ENCODE data around the gene ARHGAP33. TPM values are rescaled to one million over a fixed set of nuclear protein-coding genes. Genes with fewer than 3 reads are reported as not detected.

ARHGAP33 gene
- total RNA-seq, 4 donors from 2014 or later: 4.2 to 16.0 (median 13.0) TPM

- intact Hi-C loops (cut with DNase I): loop anchor here (10.0 kb wide), 1 partner anchor 180 kb away; the partner anchor contains the start of gene LRFN3
Measured at GRCh38 chr19:35754370-35755130, 20.8 kb upstream of the ARHGAP33 start.

GRCh38 chr19:35755131-35755549 is 20.2 kb upstream of the ARHGAP33 start:
- peak overlapping the region; percentile 30 to 58 (median 52) for H3K27ac ChIP-seq
- peaks cover 18 to 21% of the 10 kb centered on the region in 2 donors for H3K36me3 ChIP-seq
- intact Hi-C loops (cut with DNase I): loop anchor here (10.0 kb wide), 1 partner anchor 180 kb away; the partner anchor contains the start of gene LRFN3
- H3K27me3 ChIP-seq: no peaks in the 10 kb centered on the region
- TF ChIP-seq CTCF (IDR thresholded peaks at IDR 0.05) (no peak), POLR2A (IDR thresholded peaks at IDR 0.05) (no peak)
- H3K4me3 ChIP-seq (replicated peaks in 1 of 3): no peak overlapping the region
- WGBS, 2 donors: 47 to 55% methylated on average over 15 to 16 of the region's 17 CpGs
- no peak for DNase-seq
- peaks cover 13 to 20% of the 10 kb centered on the region in 2 donors for H3K4me1 ChIP-seq
- no peaks in the 10 kb centered on the region for H3K9me3 ChIP-seq

More at GRCh38 chr19:35754370-35755130, 20.8 kb upstream of the ARHGAP33 start:
- Histone ChIP-seq H3K9me3 (no peaks in the 10 kb centered on the region), H3K27me3 (no peaks in the 10 kb centered on the region), H3K4me1 (peaks cover 13 to 25% of the 10 kb centered on the region in 2 donors), H3K36me3 (peaks cover 18 to 21% of the 10 kb centered on the region in 2 donors), H3K4me3 (replicated peaks in 1 of 3) (no peak overlapping the region), H3K27ac (peak overlapping the region; percentile 30 to 58 (median 52))
- TF ChIP-seq CTCF (IDR thresholded peaks at IDR 0.05): no peak
- TF ChIP-seq POLR2A (IDR thresholded peaks at IDR 0.05): no peak
- 82 to 89% methylated on average over 13 of the region's 13 CpGs for WGBS, 2 donors
- no peak for DNase-seq

DNA sequence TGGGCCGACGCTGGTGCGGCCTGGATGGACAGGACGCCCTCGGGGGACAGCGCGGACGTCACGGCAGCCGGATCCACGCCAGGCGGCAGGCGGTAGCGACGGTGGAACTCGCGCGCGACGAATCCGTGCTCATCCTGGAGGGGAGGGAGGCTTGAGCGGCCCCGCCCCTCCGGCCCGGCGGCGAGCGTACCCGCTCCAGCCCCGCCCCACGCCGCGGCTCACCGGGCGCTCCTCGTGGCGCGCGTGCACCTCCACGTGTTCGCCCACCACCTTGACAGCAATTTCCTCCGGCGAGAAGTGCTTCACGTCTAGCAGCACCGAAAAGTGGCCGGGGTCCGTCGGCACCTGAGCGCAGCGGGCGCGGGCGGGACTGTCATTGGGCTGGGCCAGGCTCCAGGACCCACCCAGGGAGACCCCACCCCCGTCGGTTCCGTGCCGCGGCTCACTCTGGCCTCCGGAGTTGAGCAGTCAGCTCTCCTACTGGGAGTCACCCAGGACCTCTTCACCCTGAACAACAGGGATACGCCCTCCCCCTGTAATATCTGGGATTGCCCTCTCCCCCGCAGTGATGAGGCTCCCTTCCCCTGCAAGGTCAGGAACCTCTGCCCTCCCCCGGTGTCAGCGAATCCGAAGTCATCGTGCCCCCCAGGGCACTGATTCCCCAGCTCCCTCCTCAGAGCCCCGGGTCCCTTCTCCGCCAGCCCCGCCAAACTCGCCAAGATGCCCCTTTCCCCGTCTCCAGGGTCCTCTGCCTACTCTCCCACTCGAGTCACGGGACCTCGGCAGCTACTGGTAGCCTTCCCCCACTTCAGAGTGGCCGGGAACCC is 19.6 kb upstream of the ARHGAP33 start:
- peak; percentile 40 for DNase-seq
- intact Hi-C loops (cut with DNase I): loop anchor here (10.0 kb wide), 1 partner anchor 179 kb away; the partner anchor contains the start of gene LRFN3
- peaks cover 13 to 20% of the 10 kb centered on the region in 2 donors for H3K4me1 ChIP-seq
- H3K27ac ChIP-seq: peak overlapping the region; percentile 79 to 96 (median 82)
- 30 to 42% methylated on average over 17 to 25 of the region's 74 CpGs for WGBS, 2 donors
- peaks cover 18 to 21% of the 10 kb centered on the region in 2 donors for H3K36me3 ChIP-seq
- peak overlapping the region in 1 of 3 donors; percentile 33 for H3K4me3 ChIP-seq (replicated peaks in 1 of 3)
- no peaks in the 10 kb centered on the region for H3K9me3 ChIP-seq
- no peak for TF ChIP-seq CTCF (IDR thresholded peaks at IDR 0.05)
- no peak for TF ChIP-seq POLR2A (IDR thresholded peaks at IDR 0.05)
- no peaks in the 10 kb centered on the region for H3K27me3 ChIP-seq

GRCh38 chr19:35756377-35757230 is 18.8 kb upstream of the ARHGAP33 start, which contains the start of gene HSPB6:
Gene HSPB6, minus strand, starts transcription at chr19:35757029. Its CDS starts 21 bp downstream, at chr19:35757008.
- no peak for TF ChIP-seq POLR2A (IDR thresholded peaks at IDR 0.05)
- no peak for TF ChIP-seq CTCF (IDR thresholded peaks at IDR 0.05)
- peaks cover 18 to 21% of the 10 kb centered on the region in 2 donors for H3K36me3 ChIP-seq
- peaks cover 13 to 20% of the 10 kb centered on the region in 2 donors for H3K4me1 ChIP-seq
- intact Hi-C loops (cut with DNase I): loop anchor here (10.0 kb wide), 1 partner anchor 178 kb away; the partner anchor contains the start of gene LRFN3
- peak within 1 kb of the TSS; percentile 79 to 96 (median 82) for H3K27ac ChIP-seq
- 9 to 12% methylated on average over 27 to 44 of the region's 52 CpGs for WGBS, 2 donors
- peak within 1 kb of the TSS in 1 of 3 donors; percentile 89 for H3K4me3 ChIP-seq (replicated peaks in 1 of 3)
- H3K27me3 ChIP-seq: no peaks in the 10 kb centered on the region
- H3K9me3 ChIP-seq: no peaks in the 10 kb centered on the region
- peak in 1 of 2 donors; percentile 12 for DNase-seq

All from thyroid gland (tissue), 4 donors.